Muscle layer of colon (tissue), 2 donors: ENCODE measurements around the gene RAI1.
"Not testable (repeated sequence)": the region's sequence is repeated elsewhere in the genome, so short reads cannot be mapped to it uniquely, and the experiment has no call there.

Experiments used
- H3K27ac ChIP-seq: one replicate; pipeline ENCODE4 v1.7.0; 2013; ENCODE audit warnings: low read depth, mild to moderate bottlenecking, low read length, moderate library complexity
- H3K27me3 ChIP-seq, 2 donors: one replicate each; pipeline ENCODE4 v1.7.0; 2013; ENCODE audit warnings: low read length in 2 of 2, mild to moderate bottlenecking in 2 of 2; ENCODE audit not compliant: insufficient read depth in 2 of 2, control insufficient read depth in 1 of 2
- H3K36me3 ChIP-seq: one replicate; pipeline ENCODE4 v1.7.0; 2013; ENCODE audit warnings: mild to moderate bottlenecking, low read length; ENCODE audit not compliant: insufficient read depth
- H3K4me1 ChIP-seq: one replicate; pipeline ENCODE4 v1.7.0; 2013; ENCODE audit warnings: mild to moderate bottlenecking, low read length; ENCODE audit not compliant: insufficient read depth
- H3K4me3 ChIP-seq, 2 donors: one replicate each; pipeline ENCODE4 v1.7.0; 2013; ENCODE audit warnings: low read length in 2 of 2, low read depth in 1 of 2, mild to moderate bottlenecking in 1 of 2, moderate library complexity in 1 of 2
- H3K9ac ChIP-seq: one replicate; pipeline ENCODE4 v1.7.0; 2013; ENCODE audit warnings: low read length
- H3K9me3 ChIP-seq: one replicate; pipeline ENCODE4 v1.7.0; 2013; ENCODE audit warnings: mild to moderate bottlenecking, low read length
- donor health status: abdominal sarcoma.
- donor health status: Adenocarcinoma of cecum.

Gene RAI1

GRCh38 chr17:17676752-17677151 is 4.5 kb upstream of the RAI1 start:
- Histone ChIP-seq H3K27me3 (peaks cover 0 to under 1% of the 10 kb centered on the region in 2 donors), H3K4me1 (peaks cover 4% of the 10 kb centered on the region), H3K4me3 (no peak overlapping the region), H3K9ac (no peak overlapping the region), H3K9me3 (no peaks in the 10 kb centered on the region), H3K36me3 (no peaks in the 10 kb centered on the region), H3K27ac (no peak overlapping the region)

DNA sequence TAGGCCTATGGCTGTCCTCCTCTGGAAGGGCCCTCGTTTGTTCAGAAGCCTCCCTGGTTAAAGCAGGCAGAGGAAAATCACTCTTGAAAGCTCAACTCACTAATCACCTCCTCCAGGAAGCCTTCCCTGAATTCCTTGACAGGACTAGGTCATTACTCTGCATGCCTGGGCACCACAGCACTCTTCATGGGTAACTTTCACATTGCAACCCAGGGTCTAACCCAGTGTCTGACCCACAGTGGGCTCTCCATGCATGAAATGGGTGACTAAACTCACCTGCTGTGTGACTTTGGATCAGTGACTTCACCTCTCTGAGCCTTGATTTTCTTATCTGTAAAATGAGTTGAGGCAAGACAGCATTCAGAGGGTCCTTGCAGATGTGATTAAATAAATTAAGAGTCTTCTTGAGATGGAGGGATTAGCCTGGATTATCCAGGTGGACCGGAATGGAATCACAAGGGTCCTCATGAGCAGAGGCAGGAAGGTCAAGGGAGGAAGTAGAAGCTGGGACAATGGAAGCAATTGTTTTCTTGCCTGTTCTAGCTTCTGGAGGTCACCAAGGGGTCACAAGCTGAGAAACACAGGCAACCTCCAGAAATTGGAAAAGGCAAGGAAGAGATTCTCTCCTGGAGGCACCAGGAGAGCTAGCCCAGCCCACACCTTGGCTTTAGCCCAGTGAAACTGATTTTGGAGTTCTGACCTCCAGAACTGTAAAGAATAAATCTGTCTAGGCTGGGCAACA is 3.8 kb upstream of the RAI1 start:
- no peaks in the 10 kb centered on the region for H3K27me3 ChIP-seq
- peaks cover 4% of the 10 kb centered on the region for H3K4me1 ChIP-seq
- no peaks in the 10 kb centered on the region for H3K36me3 ChIP-seq
- no peaks in the 10 kb centered on the region for H3K9me3 ChIP-seq
- no peak overlapping the region for H3K9ac ChIP-seq
- no peak overlapping the region for H3K4me3 ChIP-seq
- no peak overlapping the region for H3K27ac ChIP-seq

DNA sequence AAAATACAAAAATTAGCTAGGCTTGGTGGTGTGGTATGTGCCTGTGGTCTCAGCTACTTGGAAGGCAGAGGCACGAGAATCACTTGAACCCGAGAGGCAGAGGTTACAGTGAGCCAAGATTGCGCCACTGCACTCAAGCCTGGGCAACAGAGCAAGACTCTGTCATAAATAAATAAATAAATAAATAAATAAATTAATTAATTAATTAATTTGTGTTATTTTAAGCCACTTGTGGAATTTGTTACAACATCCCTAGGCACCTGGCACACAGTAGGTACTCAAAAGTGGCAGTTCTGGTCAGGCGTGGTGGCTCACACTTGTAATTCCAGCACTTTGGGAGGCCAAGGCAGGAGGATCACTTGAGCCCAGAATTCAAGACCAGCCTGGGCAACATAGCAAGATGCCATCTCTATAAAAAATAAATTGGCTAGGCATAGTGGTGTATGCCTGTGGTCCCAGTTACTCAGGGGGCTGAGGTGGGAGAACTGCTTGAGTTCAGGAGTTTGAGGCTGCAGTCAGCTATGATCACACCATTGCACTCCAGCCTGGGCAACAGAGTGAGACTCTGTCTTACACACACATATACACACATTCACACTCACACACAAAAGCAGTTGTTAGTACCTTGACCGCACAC is 3.1 kb upstream of the RAI1 start:
- not testable (repeated sequence) for H3K36me3 ChIP-seq, H3K9ac ChIP-seq, H3K4me3 ChIP-seq, H3K27me3 ChIP-seq, H3K9me3 ChIP-seq, H3K4me1 ChIP-seq, H3K27ac ChIP-seq

DNA sequence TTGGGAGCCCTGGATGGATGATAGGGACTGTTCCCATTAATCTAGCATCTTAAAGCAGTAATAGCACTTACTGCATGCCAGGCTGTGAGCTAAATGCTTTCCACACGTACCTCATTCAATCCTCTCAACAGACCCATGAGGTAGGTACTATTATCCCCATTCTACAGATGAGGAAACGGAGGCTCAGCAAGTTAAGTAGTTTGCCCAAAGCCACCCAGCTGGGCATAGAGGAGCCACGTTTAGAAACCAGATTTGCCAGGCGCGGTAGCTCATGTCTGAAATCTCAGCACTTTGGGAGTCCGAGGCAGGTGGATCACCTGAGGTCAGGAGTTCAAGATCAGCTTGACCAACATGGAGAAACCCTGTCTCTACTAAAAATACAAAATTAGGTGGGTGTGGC is 2.0 kb upstream of the RAI1 start:
- peaks cover 16% of the 10 kb centered on the region for H3K4me1 ChIP-seq
- H3K27ac ChIP-seq = no peak overlapping the region
- no peaks in the 10 kb centered on the region for H3K36me3 ChIP-seq
- no peak overlapping the region for H3K4me3 ChIP-seq
- H3K9ac ChIP-seq = no peak overlapping the region
- no peaks in the 10 kb centered on the region for H3K9me3 ChIP-seq
- no peaks in the 10 kb centered on the region for H3K27me3 ChIP-seq

- no peak overlapping the region for H3K9ac ChIP-seq
- no peaks in the 10 kb centered on the region for H3K36me3 ChIP-seq
- no peak overlapping the region for H3K27ac ChIP-seq
- H3K4me1 ChIP-seq = peaks cover 18% of the 10 kb centered on the region
- H3K4me3 ChIP-seq = no peak overlapping the region
- no peaks in the 10 kb centered on the region for H3K9me3 ChIP-seq
- H3K27me3 ChIP-seq = no peaks in the 10 kb centered on the region
These were observed 1.5 kb upstream of the RAI1 start for GRCh38 chr17:17679748-17680147.

DNA sequence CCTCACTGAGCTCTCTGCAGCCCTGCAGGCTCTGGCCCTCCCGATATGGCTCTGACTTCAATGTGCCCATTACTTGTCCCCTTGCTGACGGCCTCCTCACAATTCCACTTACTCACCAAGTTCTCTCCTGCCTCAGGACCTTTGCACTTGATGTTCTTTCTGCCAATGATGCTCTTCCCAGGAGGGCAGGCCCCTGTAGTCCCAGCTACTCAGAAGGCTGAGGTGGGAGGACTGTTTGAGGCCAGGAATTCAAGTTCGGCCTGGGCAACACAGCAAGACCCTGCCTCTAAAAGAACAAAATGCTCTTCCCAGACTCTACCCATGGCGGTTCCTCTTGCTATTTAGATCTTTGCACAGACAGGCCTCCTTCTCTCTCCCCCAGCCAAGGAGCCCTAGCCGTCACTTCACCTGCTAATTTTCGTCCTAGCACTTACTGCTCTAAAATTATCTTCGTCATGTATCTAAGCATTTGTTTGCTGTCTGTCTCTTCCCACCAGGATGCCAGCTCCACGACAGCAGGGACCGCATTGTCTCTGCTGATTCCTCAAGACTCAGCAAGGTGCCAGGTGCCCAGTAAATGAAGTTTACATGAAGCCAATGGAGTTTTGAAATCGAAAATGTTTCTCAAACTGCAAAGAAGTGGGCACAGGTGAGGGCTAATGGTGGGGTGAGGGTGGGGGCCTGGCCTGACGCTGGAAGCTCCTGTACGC is 626 bp upstream of the RAI1 start:
- Histone ChIP-seq H3K4me1 (peaks cover 27% of the 10 kb centered on the region), H3K9ac (no peak overlapping the region), H3K9me3 (no peaks in the 10 kb centered on the region), H3K36me3 (no peaks in the 10 kb centered on the region), H3K27ac (peak overlapping the region; percentile 10), H3K4me3 (no peak overlapping the region), H3K27me3 (no peaks in the 10 kb centered on the region)

GRCh38 chr17:17681744-17682292 is 560 bp downstream of the RAI1 start:
- Histone ChIP-seq H3K27ac (peak overlapping the region; percentile 83), H3K9ac (no peak overlapping the region), H3K27me3 (no peaks in the 10 kb centered on the region), H3K9me3 (no peaks in the 10 kb centered on the region), H3K36me3 (no peaks in the 10 kb centered on the region), H3K4me1 (peaks cover 38% of the 10 kb centered on the region), H3K4me3 (peak overlapping the region; percentile 66 to 71)

DNA sequence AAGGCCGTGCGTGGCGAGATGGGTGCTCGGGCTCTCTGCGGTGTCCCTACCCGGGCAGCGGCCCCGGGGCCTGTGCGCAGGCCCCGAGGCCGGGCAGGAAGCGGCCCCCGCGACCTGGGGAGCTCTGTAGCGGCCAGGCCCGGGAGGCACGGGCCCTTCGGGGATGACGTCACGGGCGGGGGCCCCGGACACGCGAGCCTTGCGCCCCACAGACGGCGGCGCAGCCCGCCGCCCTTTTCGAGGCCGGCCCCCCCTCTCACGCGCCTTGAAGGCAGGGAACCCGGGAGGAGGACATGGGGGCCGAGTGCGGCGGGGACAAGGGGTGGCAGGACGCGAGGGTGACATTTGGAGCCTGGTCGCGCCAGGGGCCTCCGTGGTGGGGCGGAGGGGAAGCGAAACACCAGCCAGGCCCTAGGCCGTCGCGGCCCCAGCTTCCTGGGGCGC is 1.1 kb downstream of the RAI1 start:
- Histone ChIP-seq H3K9ac (no peak overlapping the region), H3K36me3 (no peaks in the 10 kb centered on the region), H3K4me1 (peaks cover 43% of the 10 kb centered on the region), H3K9me3 (no peaks in the 10 kb centered on the region), H3K27me3 (no peaks in the 10 kb centered on the region), H3K27ac (peak overlapping the region; percentile 83), H3K4me3 (peak overlapping the region; percentile 66 to 71)

GRCh38 chr17:17682737-17683680 is 1.8 kb downstream of the RAI1 start:
- no peaks in the 10 kb centered on the region for H3K36me3 ChIP-seq
- peak overlapping the region; percentile 66 to 71 for H3K4me3 ChIP-seq
- peak overlapping the region; percentile 54 for H3K9ac ChIP-seq
- no peaks in the 10 kb centered on the region for H3K27me3 ChIP-seq
- peaks cover 44% of the 10 kb centered on the region for H3K4me1 ChIP-seq
- H3K27ac ChIP-seq = peak overlapping the region; percentile 83
- no peaks in the 10 kb centered on the region for H3K9me3 ChIP-seq

GRCh38 chr17:17683710-17684365 is 2.6 kb downstream of the RAI1 start:
- Histone ChIP-seq H3K4me3 (peak overlapping the region in 1 of 2 donors; percentile 71), H3K27ac (peak overlapping the region; percentile 83), H3K4me1 (peaks cover 44% of the 10 kb centered on the region), H3K27me3 (no peaks in the 10 kb centered on the region), H3K36me3 (no peaks in the 10 kb centered on the region), H3K9me3 (no peaks in the 10 kb centered on the region), H3K9ac (peak overlapping the region; percentile 54)
